Fibroblast of villous mesenchyme (primary cell): ENCODE measurements around the gene LMBRD1. TPM values are rescaled to one million over a fixed set of nuclear protein-coding genes. Genes with fewer than 3 reads are reported as not detected.
A peak's percentile ranks its signal among the peaks of the same experiment; 100 is the strongest.

Experiments
- DNase-seq: peaks from one replicate; pipeline ENCODE4 v3.0.0-alpha.2; 2010; ENCODE audit warnings: low read depth
- H3K4me3 ChIP-seq: 2 replicates; pipeline ENCODE4 v1.5.1; 2011; ENCODE audit warnings: low read depth, mild to moderate bottlenecking, low read length
- total RNA-seq: library from RNA; depleted of rRNA; stranded (reverse); fragments of >200 nt; gene quantifications from 2 replicates; pipeline ENCODE4 v1.2.3, GENCODE V29; 2012
- TF ChIP-seq, protein P1 (sequence below): IDR thresholded peaks from 2 replicates; pipeline ENCODE4 v1.5.1; 2012; ENCODE audit warnings: low read depth, mild to moderate bottlenecking, low read length; ENCODE audit not compliant: insufficient read depth

The LMBRD1 gene
- total RNA-seq, 1 donor = 28.5 TPM

- DNase-seq = no peak
- TF ChIP-seq, protein P1, sequence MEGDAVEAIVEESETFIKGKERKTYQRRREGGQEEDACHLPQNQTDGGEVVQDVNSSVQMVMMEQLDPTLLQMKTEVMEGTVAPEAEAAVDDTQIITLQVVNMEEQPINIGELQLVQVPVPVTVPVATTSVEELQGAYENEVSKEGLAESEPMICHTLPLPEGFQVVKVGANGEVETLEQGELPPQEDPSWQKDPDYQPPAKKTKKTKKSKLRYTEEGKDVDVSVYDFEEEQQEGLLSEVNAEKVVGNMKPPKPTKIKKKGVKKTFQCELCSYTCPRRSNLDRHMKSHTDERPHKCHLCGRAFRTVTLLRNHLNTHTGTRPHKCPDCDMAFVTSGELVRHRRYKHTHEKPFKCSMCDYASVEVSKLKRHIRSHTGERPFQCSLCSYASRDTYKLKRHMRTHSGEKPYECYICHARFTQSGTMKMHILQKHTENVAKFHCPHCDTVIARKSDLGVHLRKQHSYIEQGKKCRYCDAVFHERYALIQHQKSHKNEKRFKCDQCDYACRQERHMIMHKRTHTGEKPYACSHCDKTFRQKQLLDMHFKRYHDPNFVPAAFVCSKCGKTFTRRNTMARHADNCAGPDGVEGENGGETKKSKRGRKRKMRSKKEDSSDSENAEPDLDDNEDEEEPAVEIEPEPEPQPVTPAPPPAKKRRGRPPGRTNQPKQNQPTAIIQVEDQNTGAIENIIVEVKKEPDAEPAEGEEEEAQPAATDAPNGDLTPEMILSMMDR = no peak
- no peak overlapping the region for H3K4me3 ChIP-seq
Measured at GRCh38 chr6:69756907-69757306, 39.9 kb downstream of the LMBRD1 start.

GRCh38 chr6:69756366-69756765 is 40.4 kb downstream of the LMBRD1 start:
- no peak for DNase-seq
- TF ChIP-seq, protein P1 = no peak
- H3K4me3 ChIP-seq = no peak overlapping the region

DNA sequence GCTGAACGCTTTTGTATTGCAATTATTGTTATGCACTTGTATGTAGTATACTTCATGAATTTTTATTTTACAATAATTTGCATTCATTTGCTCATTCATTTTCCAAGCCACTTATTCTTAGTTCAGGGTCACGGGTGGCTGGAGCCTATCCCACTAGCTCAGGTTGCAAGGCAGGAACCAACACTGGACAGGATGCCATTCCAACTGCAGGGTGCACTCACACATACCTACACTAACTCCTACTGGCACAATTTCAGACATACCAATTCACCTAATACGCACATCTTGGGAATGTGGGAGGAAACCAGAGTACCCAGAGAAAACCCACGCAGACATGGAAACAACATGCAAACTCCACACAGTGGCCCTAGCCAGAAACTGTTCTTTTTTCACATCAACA is 61.8 kb downstream of the LMBRD1 start:
- no peak for DNase-seq
- H3K4me3 ChIP-seq = no peak overlapping the region
- TF ChIP-seq, protein P1 = no peak

DNA sequence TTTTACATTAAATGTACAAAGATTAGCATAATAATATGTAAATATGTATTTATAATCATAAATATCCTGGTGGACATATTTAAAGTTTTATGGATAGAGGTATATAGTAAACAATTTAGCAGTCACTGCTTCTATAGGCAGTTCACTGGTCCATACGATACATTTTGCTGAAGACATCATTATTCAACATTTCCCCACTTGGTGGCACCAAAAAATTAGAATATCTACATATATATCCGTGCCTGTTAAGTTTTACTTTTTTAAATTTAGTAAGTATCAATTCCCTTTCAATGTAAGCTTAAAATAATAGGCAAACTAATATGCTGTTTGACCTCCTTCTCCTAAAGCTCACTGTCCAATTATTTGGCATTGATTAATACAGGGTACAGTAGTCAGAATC is 64.2 kb downstream of the LMBRD1 start:
- peak; percentile 11 for DNase-seq
- no peak overlapping the region for H3K4me3 ChIP-seq
- TF ChIP-seq, protein P1 = peak; percentile 12

DNA sequence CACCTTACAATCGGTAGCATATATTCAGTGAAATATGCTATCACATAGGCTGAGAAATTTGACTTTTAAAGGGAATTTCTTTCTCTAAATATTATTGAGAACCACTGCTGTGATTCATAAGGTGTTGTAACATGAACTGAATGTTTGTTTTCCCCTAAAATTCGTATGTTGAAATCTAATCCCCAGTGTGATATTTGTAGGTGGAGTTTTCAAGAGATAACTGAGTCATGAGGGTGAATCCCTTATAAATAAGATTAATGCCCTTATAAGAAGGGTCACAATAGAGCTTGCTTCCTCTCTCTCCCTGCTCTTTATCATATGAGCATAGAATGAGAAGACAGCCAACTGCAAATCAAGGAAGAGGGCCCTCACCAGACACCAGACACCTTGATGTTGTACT is 64.8 kb downstream of the LMBRD1 start:
- H3K4me3 ChIP-seq = no peak overlapping the region
- TF ChIP-seq, protein P1 = no peak
- peak; percentile 20 for DNase-seq

DNA sequence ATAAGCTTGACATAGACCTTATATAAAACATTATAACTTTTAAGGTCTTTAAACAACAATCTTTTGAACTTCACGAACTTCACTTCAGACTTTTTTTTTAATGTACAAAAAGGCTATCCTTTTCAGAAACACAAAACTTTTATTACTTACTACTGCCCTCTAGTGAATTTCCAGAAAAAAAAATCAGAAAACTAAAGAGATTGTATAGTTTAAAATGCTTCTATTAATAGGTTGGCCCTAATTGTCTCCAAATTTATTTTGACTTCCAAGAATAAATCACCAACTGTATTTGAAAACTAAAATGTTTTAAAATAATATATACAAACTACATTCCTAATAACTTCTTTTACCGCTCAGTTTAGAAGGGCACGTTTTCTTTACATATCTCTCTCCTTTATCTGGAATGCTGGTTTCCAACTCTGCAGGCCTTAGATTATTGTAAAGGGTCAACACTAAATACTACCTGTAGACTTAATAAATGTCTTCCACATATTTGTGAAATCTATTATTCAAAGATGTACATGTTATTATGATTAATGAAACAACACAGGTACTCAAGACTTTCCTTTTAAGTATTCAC is 66.8 kb downstream of the LMBRD1 start:
- TF ChIP-seq, protein P1 = no peak
- no peak for DNase-seq

GRCh38 chr6:69722683-69723082 is 74.1 kb downstream of the LMBRD1 start:
- TF ChIP-seq, protein P1 = no peak
- H3K4me3 ChIP-seq = no peak overlapping the region
- no peak for DNase-seq

More for the DNA sequence above, 66.8 kb downstream of the LMBRD1 start:
- no peak overlapping the region for H3K4me3 ChIP-seq
